K562 (cell line): ENCODE results near the gene KCNK1. TPM values are rescaled to one million over a fixed set of nuclear protein-coding genes. Genes with fewer than 3 reads are reported as not detected.

Experiments used
- ATAC-seq: fragments of 200-7000 bp; cut with Tn5 transposase; 3 replicates; pipeline ENCODE4 v1.9.1; 2020; ENCODE audit warnings: moderate library complexity
- BruUV-seq: library from RNA; stranded (reverse); fragments of 400-500 nt; replicated peaks from 2 replicates; lab custom pipeline; 2021; lab: Mats Ljungman, UMichigan
- CTCF ChIA-PET: fragments of 300-600 bp; formaldehyde crosslinking; extraction: SDS; loops from one replicate; lab custom pipeline; 2021; ENCODE audit warnings: low intra/inter-chr PET ratio; lab: Yijun Ruan, JAX
- POLR2A ChIA-PET: fragments of 300-600, 350-650 bp; sonication (Branson Sonifier 250); formaldehyde crosslinking; extraction: SDS; loops from one replicate; lab custom pipeline; 2021; ENCODE audit warnings: antibody characterized with exemption, inconsistent platforms; lab: Yijun Ruan, JAX
- DNase-seq, 4 experiments: peaks; one replicate each; pipeline versions ENCODE4 v3.0.0 to v3.0.0-alpha.2; 2011 to 2018; ENCODE audit warnings: low spot score in 3 of 4, mixed read lengths in 3 of 4; ENCODE audit errors: extremely low read depth in 1 of 4
- FAIRE-seq: peaks from 2 replicates; lab custom pipeline; 2011; peaks lifted over from hg19 to GRCh38; lab: Jason Lieb, UNC
- H2AFZ ChIP-seq: 2 replicates; pipeline ENCODE4 v1.6.0; 2011; ENCODE audit warnings: low read depth, low read length, control low read depth, inconsistent platforms
- H3K27ac ChIP-seq: fragments of 200-600 bp; 3 replicates; pipeline ENCODE4 v1.8.0; 2011; ENCODE audit warnings: low read depth, mild to moderate bottlenecking, control low read depth, inconsistent platforms, low read length, moderate library complexity, mixed read lengths; ENCODE audit errors: extremely low read depth
- H3K27me3 ChIP-seq, 2 experiments: fragments of 300-600 bp in 1 of 2; 2 replicates in 1 of 2; 3 replicates in 1 of 2; pipeline versions ENCODE4 v1.6.0 to v1.8.0; 2011; ENCODE audit warnings: inconsistent platforms in 2 of 2, low read length in 2 of 2, mild to moderate bottlenecking in 1 of 2, mixed read lengths in 1 of 2, moderate library complexity in 1 of 2; ENCODE audit not compliant: control insufficient read depth in 2 of 2, insufficient read depth in 2 of 2
- H3K36me3 ChIP-seq: fragments of 300-600 bp; 3 replicates; pipeline ENCODE4 v1.8.0; 2011; ENCODE audit warnings: mild to moderate bottlenecking, low read length, inconsistent platforms; ENCODE audit not compliant: control insufficient read depth, insufficient read depth
- H3K4me1 ChIP-seq, 2 experiments: fragments of 200-600 bp in 1 of 2; replicated peaks in 1 of 2; 2 replicates in 1 of 2; 3 replicates in 1 of 2; pipeline versions ENCODE4 v1.5.1 to v1.8.0; 2011; ENCODE audit warnings: inconsistent platforms in 2 of 2, low read length in 2 of 2, mild to moderate bottlenecking in 1 of 2, mixed read lengths in 1 of 2, moderate library complexity in 1 of 2; ENCODE audit not compliant: control insufficient read depth in 2 of 2, insufficient read depth in 2 of 2
- H3K4me2 ChIP-seq: 2 replicates; pipeline ENCODE4 v1.6.1; 2011; ENCODE audit warnings: low read length, control low read depth, inconsistent platforms, mixed read lengths; ENCODE audit not compliant: insufficient read depth
- H3K4me3 ChIP-seq: fragments of 200-600 bp; sonication (generic), shearing (Covaris generic); 2 replicates; pipeline ENCODE4 v1.5.1; 2016; ENCODE audit warnings: control low read depth, inconsistent platforms
- H3K79me2 ChIP-seq: fragments of 200-600 bp; 3 replicates; pipeline ENCODE4 v1.8.0; 2011; ENCODE audit warnings: low read length, inconsistent platforms; ENCODE audit not compliant: control insufficient read depth, insufficient read depth
- H3K9ac ChIP-seq, 2 experiments: 2 replicates each; pipeline versions ENCODE4 v1.6.0 to v1.6.1; 2011; ENCODE audit warnings: low read depth in 2 of 2, low read length in 2 of 2, control low read depth in 1 of 2, inconsistent platforms in 1 of 2, mild to moderate bottlenecking in 1 of 2, mixed read lengths in 1 of 2; ENCODE audit not compliant: insufficient read depth in 1 of 2
- H3K9me1 ChIP-seq: one replicate; pipeline ENCODE4 v1.6.0; 2011; ENCODE audit warnings: inconsistent platforms, mild to moderate bottlenecking, low read length, moderate library complexity; ENCODE audit not compliant: control insufficient read depth, insufficient read depth
- H3K9me3 ChIP-seq: replicated peaks from 2 replicates; pipeline ENCODE4 v1.5.1; 2011; ENCODE audit warnings: low read depth, low read length, inconsistent platforms; ENCODE audit not compliant: control insufficient read depth, insufficient read depth
- H4K20me1 ChIP-seq: replicated peaks from 2 replicates; pipeline ENCODE4 v1.6.1; 2011; ENCODE audit warnings: low read length, inconsistent platforms, mixed read lengths; ENCODE audit not compliant: control insufficient read depth, insufficient read depth
- FOS ChIP-seq: IDR thresholded peaks from 3 replicates; pipeline ENCODE4 v1.6.1; 2011; ENCODE audit not compliant: insufficient read length; ENCODE audit errors: extremely low read depth
- HDAC2 ChIP-seq: fragments of 450-650 bp; IDR thresholded peaks from 2 replicates; pipeline ENCODE4 v1.6.1; 2016; ENCODE audit warnings: mild to moderate bottlenecking
- HMG20B ChIP-seq: fragments of 250-450 bp; sonication (Bioruptor Pico); IDR thresholded peaks from 2 replicates; pipeline ENCODE4 v1.5.0; 2021; ENCODE audit warnings: mild to moderate bottlenecking
- HNRNPH1 ChIP-seq: fragments of 200-400 bp; formaldehyde crosslinking; optimal IDR thresholded peaks from 2 replicates; pipeline ENCODE3; 2017; ENCODE audit warnings: low read depth, mild to moderate bottlenecking, low read length, moderate library complexity
- KHSRP ChIP-seq: fragments of 450-650 bp; IDR thresholded peaks from 2 replicates; pipeline ENCODE4 v1.6.1; 2017
- KLF10 ChIP-seq: fragments of 250-450 bp; sonication (Bioruptor Pico); IDR thresholded peaks from 2 replicates; pipeline ENCODE4 v1.6.1; 2021; ENCODE audit warnings: matching md5 sums
- MYC ChIP-seq, 2 experiments: fragments of 250-450 bp in 1 of 2; sonication (Bioruptor Pico) in 1 of 2; IDR thresholded peaks; 2 replicates each; pipeline versions ENCODE4 v1.5.1 to v1.6.1; 2012 to 2021; ENCODE audit warnings: low read depth in 2 of 2, borderline replicate concordance in 1 of 2, improper control_type of control experiment in 1 of 2, low read length in 1 of 2, mild to moderate bottlenecking in 1 of 2, moderate library complexity in 1 of 2
- RAD21 ChIP-seq, 2 experiments: fragments of 250-450 bp in 1 of 2; fragments of 450-650 bp in 1 of 2; sonication (Bioruptor Pico) in 1 of 2; formaldehyde crosslinking in 1 of 2; IDR thresholded peaks in 1 of 2; conservative IDR thresholded peaks in 1 of 2; 2 replicates each; pipeline versions ENCODE4 v1.4.0 to v1.8.0; 2020 to 2022; ENCODE audit warnings: mild to moderate bottlenecking in 2 of 2, moderate library complexity in 1 of 2
- RBM22 ChIP-seq: fragments of 200-400 bp; formaldehyde crosslinking; IDR thresholded peaks from 2 replicates; pipeline ENCODE4 v1.6.1; 2018; ENCODE audit warnings: low read length, low read depth; ENCODE audit not compliant: poor library complexity, severe bottlenecking
- TRIM24 ChIP-seq, 2 experiments: fragments of 450-650 bp; IDR thresholded peaks; 2 replicates each; pipeline ENCODE4 v1.6.1; 2016
- WGBS: fragments of 100-300 bp; shearing (Covaris generic); methylation state at CpG from one replicate; pipeline ENCODE4 v1.1.6; 2016; ENCODE audit warnings: low coverage, mixed read lengths; ENCODE audit not compliant: insufficient coverage; ENCODE audit errors: missing lambda C conversion rate; 5-methylcytosine and 5-hydroxymethylcytosine counted together
- in situ Hi-C: fragments of 300-500 bp; cut with MboI; formaldehyde crosslinking; loops from 4 replicates; pipeline ENCODE4 v1.15.0; 2018; ENCODE audit warnings: inconsistent platforms, mixed read lengths
- intact Hi-C: fragments of 100-400 bp; cut with micrococcal nuclease; formaldehyde crosslinking; loops from 2 replicates; pipeline ENCODE4 v1.14.2; 2022
- polyA plus RNA-seq, 8 experiments: library from polyadenylated mRNA; depleted of rRNA in 4 of 8; stranded (reverse) in 5 of 8; unstranded in 3 of 8; fragments of >200 nt; fragmentation: Nextera tagmentation in 2 of 8; fragmentation: Illumina TruSeq in 1 of 8; extraction: Ambion mirVana in 2 of 8; extraction: Trizol in 1 of 8; gene quantifications; 2 replicates each; pipeline versions ENCODE4 v1.2.1 to v1.2.3, GENCODE V29; 2011 to 2014; ENCODE audit warnings: inconsistent platforms in 1 of 8, missing spikeins in 1 of 8
- total RNA-seq, 7 experiments: library from RNA; depleted of rRNA in 6 of 7; stranded (reverse); fragments of >200 nt in 6 of 7; fragmentation: Illumina TruSeq in 2 of 7; extraction: Trizol in 2 of 7; gene quantifications; 2 replicates each; pipeline versions ENCODE4 v1.2.1 to v1.2.3, GENCODE V29; 2011 to 2021; ENCODE audit warnings: low replicate concordance in 1 of 7
- TF ChIP-seq, protein P1 (sequence below): fragments of 450-650 bp; IDR thresholded peaks from 2 replicates; pipeline ENCODE4 v1.6.1; 2017; ENCODE audit warnings: antibody characterized with exemption, mild to moderate bottlenecking
- TF ChIP-seq, protein P2 (sequence below): IDR thresholded peaks from 2 replicates; pipeline ENCODE4 v1.6.1; 2011; ENCODE audit warnings: borderline replicate concordance, low read depth, mild to moderate bottlenecking, moderate library complexity, low read length; ENCODE audit not compliant: insufficient read depth, poor library complexity, severe bottlenecking
- TF ChIP-seq, protein P3 (sequence below): sonication (generic); formaldehyde crosslinking; IDR thresholded peaks from 2 replicates; pipeline ENCODE4 v1.9.0; 2022; ENCODE audit warnings: mild to moderate bottlenecking, missing genetic modification reagents
- TF ChIP-seq, protein P4 (sequence below): sonication (generic); IDR thresholded peaks from 2 replicates; pipeline ENCODE4 v1.6.1; 2016

Gene KCNK1
- total and polyA plus RNA-seq, 9 of the 15 experiments (the other 6 are each of a cell fraction or from before 2014, with no cell fraction given): 3.1 to 22.7 (median 6.0) TPM

DNA sequence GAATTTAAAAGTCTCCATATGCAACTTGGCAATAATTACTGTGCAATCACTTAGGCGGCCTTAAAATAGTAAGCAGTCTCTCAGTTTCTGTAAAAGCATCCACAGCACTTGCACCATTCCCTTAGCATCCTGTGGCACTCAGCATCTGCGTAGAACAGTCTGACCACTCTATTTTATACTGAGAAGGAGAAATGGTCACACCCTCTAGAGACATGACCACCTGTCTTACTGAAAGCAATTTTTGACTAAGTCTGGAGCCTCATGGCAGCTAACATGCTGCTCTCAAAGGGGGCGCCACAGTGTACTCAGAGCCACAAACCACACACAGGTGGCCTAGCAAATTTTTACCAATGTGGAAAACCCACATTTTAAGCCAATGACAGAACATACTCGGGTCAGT, 62.0 kb downstream of the KCNK1 start:
- Histone ChIP-seq H3K79me2 (0 out of 3 replicates have a peak, but pooled peaks cover 1% of the 10 kb centered on the region), H3K27ac (no peak overlapping the region), H3K4me2 (no peak overlapping the region), H3K9me3 (peaks cover 4% of the 10 kb centered on the region; the same call in 1 of the 2 replicates), H3K9me1 (no peaks in the 10 kb centered on the region), H2AFZ (no peak overlapping the region), H3K9ac (no peak overlapping the region), H3K36me3 (peaks cover 16% of the 10 kb centered on the region; the same call in 2 of the 3 replicates), H3K4me3 (no peak overlapping the region), H3K4me1 (peaks cover 4 to 21% of the 10 kb centered on the region in 2 experiments; a peak in 4 of 5 replicates), H4K20me1 (no peaks in the 10 kb centered on the region), H3K27me3 (no peaks in the 10 kb centered on the region)
- in situ Hi-C loops: no loop called here
- intact Hi-C loops: no loop called here
- FAIRE-seq (no peak), ATAC-seq (peak; percentile 87), DNase-seq (peak in 2 of 4 experiments; percentile 28 to 62)
- BruUV-seq: no TSS peak
- POLR2A ChIA-PET: interaction anchor here (1.0 kb wide), 1 partner anchor 19 kb away, joined by 3 read pairs; no protein-coding TSS in a partner anchor
- WGBS: 79% methylated on average over 4 of the region's 4 CpGs
- CTCF ChIA-PET: interaction anchor here (0.7 kb wide), 1 partner anchor 54 kb away, joined by 3 read pairs; no protein-coding TSS in a partner anchor
- TF ChIP-seq HDAC2 (no peak), HNRNPH1 (no peak), HMG20B (CRISPR knock-in tag) (no peak), FOS (no peak), KHSRP (no peak), RBM22 (no peak), MYC (IDR thresholded peaks at IDR 0.05; ENCODE audit: low read depth, low read length) (0 out of 2 replicates have a peak, but pooled peaks have one; percentile 29), MYC (CRISPR knock-in tag; IDR thresholded peaks at IDR 0.05; ENCODE audit: borderline replicate concordance, low read depth) (no peak), RAD21 (CRISPR knock-in tag; conservative IDR thresholded peaks at IDR 0.05 in 1 of 2, IDR thresholded peaks at IDR 0.05 in 1 of 2) (peak in 1 of 2 experiments; percentile 22; a peak in 1 of 4 replicates), KLF10 (CRISPR knock-in tag) (no peak), TRIM24 (IDR thresholded peaks at IDR 0.05) (no peak)
- TF ChIP-seq, protein P1, sequence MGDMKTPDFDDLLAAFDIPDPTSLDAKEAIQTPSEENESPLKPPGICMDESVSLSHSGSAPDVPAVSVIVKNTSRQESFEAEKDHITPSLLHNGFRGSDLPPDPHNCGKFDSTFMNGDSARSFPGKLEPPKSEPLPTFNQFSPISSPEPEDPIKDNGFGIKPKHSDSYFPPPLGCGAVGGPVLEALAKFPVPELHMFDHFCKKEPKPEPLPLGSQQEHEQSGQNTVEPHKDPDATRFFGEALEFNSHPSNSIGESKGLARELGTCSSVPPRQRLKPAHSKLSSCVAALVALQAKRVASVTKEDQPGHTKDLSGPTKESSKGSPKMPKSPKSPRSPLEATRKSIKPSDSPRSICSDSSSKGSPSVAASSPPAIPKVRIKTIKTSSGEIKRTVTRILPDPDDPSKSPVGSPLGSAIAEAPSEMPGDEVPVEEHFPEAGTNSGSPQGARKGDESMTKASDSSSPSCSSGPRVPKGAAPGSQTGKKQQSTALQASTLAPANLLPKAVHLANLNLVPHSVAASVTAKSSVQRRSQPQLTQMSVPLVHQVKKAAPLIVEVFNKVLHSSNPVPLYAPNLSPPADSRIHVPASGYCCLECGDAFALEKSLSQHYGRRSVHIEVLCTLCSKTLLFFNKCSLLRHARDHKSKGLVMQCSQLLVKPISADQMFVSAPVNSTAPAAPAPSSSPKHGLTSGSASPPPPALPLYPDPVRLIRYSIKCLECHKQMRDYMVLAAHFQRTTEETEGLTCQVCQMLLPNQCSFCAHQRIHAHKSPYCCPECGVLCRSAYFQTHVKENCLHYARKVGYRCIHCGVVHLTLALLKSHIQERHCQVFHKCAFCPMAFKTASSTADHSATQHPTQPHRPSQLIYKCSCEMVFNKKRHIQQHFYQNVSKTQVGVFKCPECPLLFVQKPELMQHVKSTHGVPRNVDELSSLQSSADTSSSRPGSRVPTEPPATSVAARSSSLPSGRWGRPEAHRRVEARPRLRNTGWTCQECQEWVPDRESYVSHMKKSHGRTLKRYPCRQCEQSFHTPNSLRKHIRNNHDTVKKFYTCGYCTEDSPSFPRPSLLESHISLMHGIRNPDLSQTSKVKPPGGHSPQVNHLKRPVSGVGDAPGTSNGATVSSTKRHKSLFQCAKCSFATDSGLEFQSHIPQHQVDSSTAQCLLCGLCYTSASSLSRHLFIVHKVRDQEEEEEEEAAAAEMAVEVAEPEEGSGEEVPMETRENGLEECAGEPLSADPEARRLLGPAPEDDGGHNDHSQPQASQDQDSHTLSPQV: 0 out of 2 replicates have a peak, but pooled peaks have one; percentile 49
- TF ChIP-seq, protein P2, sequence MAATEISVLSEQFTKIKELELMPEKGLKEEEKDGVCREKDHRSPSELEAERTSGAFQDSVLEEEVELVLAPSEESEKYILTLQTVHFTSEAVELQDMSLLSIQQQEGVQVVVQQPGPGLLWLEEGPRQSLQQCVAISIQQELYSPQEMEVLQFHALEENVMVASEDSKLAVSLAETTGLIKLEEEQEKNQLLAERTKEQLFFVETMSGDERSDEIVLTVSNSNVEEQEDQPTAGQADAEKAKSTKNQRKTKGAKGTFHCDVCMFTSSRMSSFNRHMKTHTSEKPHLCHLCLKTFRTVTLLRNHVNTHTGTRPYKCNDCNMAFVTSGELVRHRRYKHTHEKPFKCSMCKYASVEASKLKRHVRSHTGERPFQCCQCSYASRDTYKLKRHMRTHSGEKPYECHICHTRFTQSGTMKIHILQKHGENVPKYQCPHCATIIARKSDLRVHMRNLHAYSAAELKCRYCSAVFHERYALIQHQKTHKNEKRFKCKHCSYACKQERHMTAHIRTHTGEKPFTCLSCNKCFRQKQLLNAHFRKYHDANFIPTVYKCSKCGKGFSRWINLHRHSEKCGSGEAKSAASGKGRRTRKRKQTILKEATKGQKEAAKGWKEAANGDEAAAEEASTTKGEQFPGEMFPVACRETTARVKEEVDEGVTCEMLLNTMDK: peak; percentile 81
- TF ChIP-seq, protein P3, sequence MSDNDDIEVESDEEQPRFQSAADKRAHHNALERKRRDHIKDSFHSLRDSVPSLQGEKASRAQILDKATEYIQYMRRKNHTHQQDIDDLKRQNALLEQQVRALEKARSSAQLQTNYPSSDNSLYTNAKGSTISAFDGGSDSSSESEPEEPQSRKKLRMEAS (CRISPR knock-in tag): peak; percentile 64; the same call in 1 of the 2 replicates
- TF ChIP-seq, protein P4, sequence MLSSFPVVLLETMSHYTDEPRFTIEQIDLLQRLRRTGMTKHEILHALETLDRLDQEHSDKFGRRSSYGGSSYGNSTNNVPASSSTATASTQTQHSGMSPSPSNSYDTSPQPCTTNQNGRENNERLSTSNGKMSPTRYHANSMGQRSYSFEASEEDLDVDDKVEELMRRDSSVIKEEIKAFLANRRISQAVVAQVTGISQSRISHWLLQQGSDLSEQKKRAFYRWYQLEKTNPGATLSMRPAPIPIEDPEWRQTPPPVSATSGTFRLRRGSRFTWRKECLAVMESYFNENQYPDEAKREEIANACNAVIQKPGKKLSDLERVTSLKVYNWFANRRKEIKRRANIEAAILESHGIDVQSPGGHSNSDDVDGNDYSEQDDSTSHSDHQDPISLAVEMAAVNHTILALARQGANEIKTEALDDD: peak; percentile 28; the same call in 1 of the 2 replicates
